PFSK-1 (cell line): ENCODE measurements around the gene PXT1.

Experiments
- POLR2AphosphoS5 ChIP-seq: IDR thresholded peaks from 2 replicates; pipeline ENCODE4 v1.6.1; 2012; ENCODE audit warnings: low read depth, mild to moderate bottlenecking, control low read depth, low read length, moderate library complexity
- REST ChIP-seq, 2 experiments: IDR thresholded peaks; 2 replicates each; pipeline versions ENCODE4 v1.6.1 to v1.8.0; 2011 to 2012; ENCODE audit warnings: low read depth in 2 of 2, low read length in 2 of 2, control low read depth in 1 of 2, inconsistent platforms in 1 of 2, mild to moderate bottlenecking in 1 of 2, moderate library complexity in 1 of 2; ENCODE audit not compliant: insufficient read depth in 1 of 2
- SIN3A ChIP-seq: IDR thresholded peaks from 2 replicates; pipeline ENCODE4 v1.6.1; 2012; ENCODE audit warnings: mild to moderate bottlenecking, low read length, moderate library complexity, borderline replicate concordance; ENCODE audit not compliant: insufficient read depth
- TAF1 ChIP-seq: IDR thresholded peaks from 2 replicates; pipeline ENCODE4 v1.6.1; 2012; ENCODE audit warnings: low read length, control low read depth, borderline replicate concordance; ENCODE audit not compliant: insufficient read depth

- no peak for TF ChIP-seq POLR2AphosphoS5
- no peak for TF ChIP-seq SIN3A
- no peak for TF ChIP-seq REST (IDR thresholded peaks at IDR 0.05; ENCODE audit: insufficient read depth in 1 of 2, low read depth in 2 of 2, low read length in 2 of 2)
- no peak for TF ChIP-seq TAF1
Measured at GRCh38 chr6:36378243-36378920, 64.3 kb downstream of the PXT1 start.
